ENCODE results near the gene NOA1. TPM values are rescaled to one million over a fixed set of nuclear protein-coding genes. Genes with fewer than 3 reads are reported as not detected.

NOA1 gene
- total RNA-seq = 10 to 100 TPM in 2 of 4 donors, 1 to 10 TPM in 2; 8.4 to 12.5 (median 10.5) TPM
- polyA plus RNA-seq = 7.8 TPM
- long read RNA-seq, donor 1, transcript NOA1-201 (7 exons, 3,415 nt) = major isoform, 77 of 88 reads
- long read RNA-seq, donor 1, partial matches to known transcripts = 5 of 88 reads
- long read RNA-seq, donor 1, other reads (novel, unspliced or antisense) = 6 of 88 reads
- long read RNA-seq, donor 2, transcript NOA1-201 (7 exons, 3,415 nt) = major isoform, 28 of 31 reads
- long read RNA-seq, donor 2, partial matches to known transcripts = 0 of 31 reads
- long read RNA-seq, donor 2, other reads (novel, unspliced or antisense) = 3 of 31 reads
- long read RNA-seq, donor 3, transcript NOA1-201 (7 exons, 3,415 nt) = major isoform, 180 of 193 reads
- long read RNA-seq, donor 3, partial matches to known transcripts = 8 of 193 reads
- long read RNA-seq, donor 3, other reads (novel, unspliced or antisense) = 5 of 193 reads
- long read RNA-seq, donor 4, transcript NOA1-201 (7 exons, 3,415 nt) = major isoform, 47 of 49 reads
- long read RNA-seq, donor 4, partial matches to known transcripts = 0 of 49 reads
- long read RNA-seq, donor 4, other reads (novel, unspliced or antisense) = 2 of 49 reads

DNA sequence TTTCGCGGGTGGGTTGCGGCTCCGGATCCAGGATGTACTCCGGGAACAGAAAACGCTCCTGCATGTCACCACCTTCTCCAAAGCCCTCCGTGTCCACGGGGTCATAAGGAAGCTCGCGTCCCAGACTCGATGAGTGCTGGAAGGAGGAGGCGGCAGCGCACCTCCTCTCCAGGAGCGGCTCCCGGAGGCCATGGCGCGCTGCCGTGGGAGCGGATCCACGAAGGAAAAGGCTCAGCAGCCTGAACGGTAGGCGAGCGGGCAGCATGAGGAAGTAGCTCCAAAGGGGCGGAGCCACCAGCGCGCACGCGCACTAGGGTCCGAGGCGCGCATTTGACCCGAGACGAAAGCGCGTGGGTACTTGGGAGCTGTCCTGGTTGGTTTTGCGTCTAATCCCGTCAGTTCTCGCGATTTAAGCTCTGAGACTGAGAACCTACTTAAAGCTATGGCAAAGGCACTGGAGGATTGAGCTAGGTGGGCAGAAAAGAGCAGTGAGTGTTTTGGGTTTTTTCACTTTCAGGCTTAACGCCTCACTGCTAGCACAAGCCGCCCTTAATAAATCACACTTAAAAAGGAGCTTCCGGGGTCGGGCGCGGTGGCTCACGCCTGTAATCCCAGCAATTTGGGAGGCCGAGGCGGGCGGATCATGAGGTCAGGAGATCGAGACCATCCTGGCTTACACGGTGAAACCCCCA lies at the start of gene NOA1:
NOA1 (minus strand) TSS at position 286 of the 692 bp plus-strand sequence; CDS start at position 265, 21 bp downstream.
- peak; percentile 92 for ATAC-seq
- Histone ChIP-seq H3K9me3 (ENCODE audit: control insufficient read depth, low read length) (no peaks in the 10 kb centered on the region), H3K4me3 (ENCODE audit: low read length) (peak within 1 kb of the TSS; percentile 99), H3K4me1 (ENCODE audit: control insufficient read depth, insufficient read depth, low read length) (peaks cover 9% of the 10 kb centered on the region), H3K27me3 (ENCODE audit: control insufficient read depth, insufficient read depth) (no peaks in the 10 kb centered on the region), H3K27ac (ENCODE audit: low read length) (peak within 1 kb of the TSS; percentile 100)
- WGBS = under 1% methylated on average over 51 of the region's 51 CpGs
- peak; percentile 97 to 99 (median 99) for DNase-seq
- intact Hi-C loops (cut with DNase I) = loop anchor here in 1 of 4 donors (10.0 kb wide), 1 partner anchor 63 kb away; no protein-coding TSS in a partner anchor

GRCh38 chr4:57023104-57023503 lies 45.7 kb upstream of the NOA1 start:
- Histone ChIP-seq H3K27ac (ENCODE audit: low read length) (no peak overlapping the region), H3K4me1 (ENCODE audit: control insufficient read depth, insufficient read depth, low read length) (peaks cover 2% of the 10 kb centered on the region), H3K4me3 (ENCODE audit: low read length) (no peak overlapping the region), H3K9me3 (ENCODE audit: control insufficient read depth, low read length) (no peaks in the 10 kb centered on the region), H3K27me3 (ENCODE audit: control insufficient read depth, insufficient read depth) (no peaks in the 10 kb centered on the region)
- intact Hi-C loops (cut with DNase I) = no loop called here
- 78% methylated on average over 4 of the region's 4 CpGs for WGBS
- no peak for ATAC-seq
- DNase-seq = no peak

DNA sequence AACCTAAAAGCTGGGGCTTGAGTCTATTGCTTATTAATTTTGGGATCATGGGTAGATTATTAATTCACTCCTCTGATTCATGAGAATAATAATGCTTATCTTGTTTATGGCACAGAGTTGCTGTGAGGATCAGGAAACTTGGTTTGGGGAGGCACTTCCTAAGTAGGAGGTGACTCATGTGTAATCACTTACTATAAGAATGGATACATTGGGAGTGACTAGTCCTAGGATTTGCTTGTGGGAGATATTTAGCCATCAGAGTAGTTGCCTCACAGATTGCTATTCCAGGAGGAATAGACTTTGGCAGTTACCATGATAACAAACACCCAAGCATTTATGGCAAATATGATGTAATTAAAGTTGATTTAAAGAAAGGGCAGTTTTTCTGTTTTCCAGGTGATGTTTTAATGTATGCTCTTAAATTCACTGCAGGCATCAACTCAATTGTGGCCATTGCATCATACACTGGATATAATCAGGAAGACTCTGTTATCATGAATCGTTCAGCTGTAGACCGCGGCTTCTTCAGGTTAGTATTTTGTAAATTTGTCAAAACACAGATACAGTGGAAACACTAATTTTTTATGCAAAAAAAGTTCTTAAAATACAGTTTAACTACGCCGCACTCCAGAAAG lies 43.2 kb upstream of the NOA1 start:
- Histone ChIP-seq H3K4me1 (ENCODE audit: control insufficient read depth, insufficient read depth, low read length) (peaks cover 2% of the 10 kb centered on the region), H3K4me3 (ENCODE audit: low read length) (no peak overlapping the region), H3K27ac (ENCODE audit: low read length) (no peak overlapping the region), H3K27me3 (ENCODE audit: control insufficient read depth, insufficient read depth) (no peaks in the 10 kb centered on the region), H3K9me3 (ENCODE audit: control insufficient read depth, low read length) (no peaks in the 10 kb centered on the region)
- intact Hi-C loops (cut with DNase I) = no loop called here
- WGBS = 71% methylated on average over 5 of the region's 5 CpGs
- DNase-seq (no peak), ATAC-seq (peak; percentile 61 to 87)

GRCh38 chr4:57018980-57019379 lies 41.6 kb upstream of the NOA1 start:
- H3K27ac ChIP-seq (ENCODE audit: low read length) = no peak overlapping the region
- ATAC-seq (peak; percentile 11 to 43), DNase-seq (no peak)
- no peaks in the 10 kb centered on the region for H3K27me3 ChIP-seq (ENCODE audit: control insufficient read depth, insufficient read depth)
- intact Hi-C loops (cut with DNase I) = no loop called here
- no peaks in the 10 kb centered on the region for H3K9me3 ChIP-seq (ENCODE audit: control insufficient read depth, low read length)
- peaks cover 2% of the 10 kb centered on the region for H3K4me1 ChIP-seq (ENCODE audit: control insufficient read depth, insufficient read depth, low read length)
- no peak overlapping the region for H3K4me3 ChIP-seq (ENCODE audit: low read length)

DNA sequence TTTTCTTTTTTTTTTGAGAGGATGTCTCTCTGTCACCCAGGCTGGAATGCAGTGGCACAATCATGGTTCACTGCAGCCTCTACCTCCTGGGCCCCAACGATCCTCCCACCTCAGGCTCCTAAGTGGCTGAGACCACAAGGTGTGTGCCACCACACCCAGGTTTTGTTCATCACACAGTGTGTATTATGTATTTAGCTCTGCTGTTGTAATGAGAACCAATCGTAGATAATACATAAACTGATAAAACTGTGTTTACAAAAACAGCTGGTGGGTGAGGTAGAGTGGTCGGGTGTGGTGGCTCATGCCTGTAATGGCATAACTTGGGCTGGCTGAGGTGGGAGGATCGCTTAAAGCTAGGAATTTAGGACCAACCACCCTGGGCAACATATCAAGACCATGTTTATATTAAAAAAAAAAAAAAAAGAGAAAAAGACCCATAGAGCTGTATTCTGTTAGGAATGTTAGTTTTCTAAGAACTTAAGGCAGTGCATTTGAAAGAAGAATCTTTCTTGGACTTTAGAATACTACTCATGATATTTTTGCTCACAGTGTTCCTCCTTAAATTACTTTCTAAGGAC lies 36.2 kb upstream of the NOA1 start:
- intact Hi-C loops (cut with DNase I) = no loop called here

GRCh38 chr4:56999751-57000150 lies 22.3 kb upstream of the NOA1 start:
- 98% methylated on average over 1 of the region's 1 CpG for WGBS
- no peak for ATAC-seq
- DNase-seq = no peak
- H3K9me3 ChIP-seq (ENCODE audit: control insufficient read depth, low read length) = no peaks in the 10 kb centered on the region
- no peak overlapping the region for H3K4me3 ChIP-seq (ENCODE audit: low read length)
- H3K27me3 ChIP-seq (ENCODE audit: control insufficient read depth, insufficient read depth) = no peaks in the 10 kb centered on the region
- H3K4me1 ChIP-seq (ENCODE audit: control insufficient read depth, insufficient read depth, low read length) = peaks cover 3% of the 10 kb centered on the region
- intact Hi-C loops (cut with DNase I) = no loop called here
- no peak overlapping the region for H3K27ac ChIP-seq (ENCODE audit: low read length)

More for the DNA sequence above, 36.2 kb upstream of the NOA1 start:
- H3K4me3 ChIP-seq (ENCODE audit: low read length) = no peak overlapping the region
- H3K4me1 ChIP-seq (ENCODE audit: control insufficient read depth, insufficient read depth, low read length) = no peaks in the 10 kb centered on the region
- no peaks in the 10 kb centered on the region for H3K27me3 ChIP-seq (ENCODE audit: control insufficient read depth, insufficient read depth)
- peak in 1 of 2 donors; percentile 34 for ATAC-seq
- no peak for DNase-seq
- no peak overlapping the region for H3K27ac ChIP-seq (ENCODE audit: low read length)
- 83% methylated on average over 4 of the region's 4 CpGs for WGBS
- H3K9me3 ChIP-seq (ENCODE audit: control insufficient read depth, low read length) = no peaks in the 10 kb centered on the region

GRCh38 chr4:56995525-56995924 lies 18.1 kb upstream of the NOA1 start:
- Histone ChIP-seq H3K4me1 (ENCODE audit: control insufficient read depth, insufficient read depth, low read length) (peaks cover 3% of the 10 kb centered on the region), H3K27ac (ENCODE audit: low read length) (peak overlapping the region; percentile 57), H3K27me3 (ENCODE audit: control insufficient read depth, insufficient read depth) (no peaks in the 10 kb centered on the region), H3K4me3 (ENCODE audit: low read length) (no peak overlapping the region), H3K9me3 (ENCODE audit: control insufficient read depth, low read length) (no peaks in the 10 kb centered on the region)
- intact Hi-C loops (cut with DNase I) = no loop called here
- WGBS = 13% methylated on average over 7 of the region's 7 CpGs
- DNase-seq (peak; percentile 69 to 85 (median 84)), ATAC-seq (peak; percentile 95 to 97)

GRCh38 chr4:56990109-56990905 lies 12.9 kb upstream of the NOA1 start:
- ATAC-seq (no peak), DNase-seq (no peak)
- H3K4me1 ChIP-seq (ENCODE audit: control insufficient read depth, insufficient read depth, low read length) = no peaks in the 10 kb centered on the region
- WGBS = 91% methylated on average over 6 of the region's 6 CpGs
- no peak overlapping the region for H3K27ac ChIP-seq (ENCODE audit: low read length)
- no peaks in the 10 kb centered on the region for H3K27me3 ChIP-seq (ENCODE audit: control insufficient read depth, insufficient read depth)
- H3K9me3 ChIP-seq (ENCODE audit: control insufficient read depth, low read length) = no peaks in the 10 kb centered on the region
- H3K4me3 ChIP-seq (ENCODE audit: low read length) = no peak overlapping the region
- intact Hi-C loops (cut with DNase I) = no loop called here

GRCh38 chr4:56986952-56987351 lies 9.5 kb upstream of the NOA1 start:
- ATAC-seq (no peak), DNase-seq (no peak)
- no peaks in the 10 kb centered on the region for H3K27me3 ChIP-seq (ENCODE audit: control insufficient read depth, insufficient read depth)
- no peak overlapping the region for H3K27ac ChIP-seq (ENCODE audit: low read length)
- no peak overlapping the region for H3K4me3 ChIP-seq (ENCODE audit: low read length)
- intact Hi-C loops (cut with DNase I) = no loop called here
- peaks cover 4% of the 10 kb centered on the region for H3K4me1 ChIP-seq (ENCODE audit: control insufficient read depth, insufficient read depth, low read length)
- WGBS = 95% methylated on average over 3 of the region's 3 CpGs
- no peaks in the 10 kb centered on the region for H3K9me3 ChIP-seq (ENCODE audit: control insufficient read depth, low read length)

DNA sequence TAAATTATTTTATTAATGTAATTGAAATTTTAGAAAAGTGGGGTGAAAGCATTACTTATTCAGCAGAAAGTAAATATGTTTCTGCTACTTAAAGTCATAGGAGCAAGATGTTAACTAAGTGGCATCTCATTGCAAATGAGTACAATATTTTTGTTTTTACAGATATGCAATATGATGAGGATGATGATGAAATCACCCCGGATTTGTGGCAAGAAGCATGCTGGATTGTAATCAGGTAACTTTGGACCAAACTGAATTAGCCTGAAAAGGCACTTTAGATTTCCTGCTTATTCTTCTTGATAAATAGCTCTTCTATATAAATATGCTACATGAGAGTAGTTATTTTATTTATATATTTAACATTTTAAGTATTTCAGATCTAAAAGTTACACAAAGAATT lies 8.8 kb upstream of the NOA1 start:
- ATAC-seq (no peak), DNase-seq (no peak)
- no peaks in the 10 kb centered on the region for H3K27me3 ChIP-seq (ENCODE audit: control insufficient read depth, insufficient read depth)
- H3K27ac ChIP-seq (ENCODE audit: low read length) = no peak overlapping the region
- no peak overlapping the region for H3K4me3 ChIP-seq (ENCODE audit: low read length)
- intact Hi-C loops (cut with DNase I) = no loop called here
- 94% methylated on average over 1 of the region's 1 CpG for WGBS
- H3K4me1 ChIP-seq (ENCODE audit: control insufficient read depth, insufficient read depth, low read length) = peaks cover 4% of the 10 kb centered on the region
- no peaks in the 10 kb centered on the region for H3K9me3 ChIP-seq (ENCODE audit: control insufficient read depth, low read length)
